ENCODE results near the gene TMEM41A. TPM values are rescaled to one million over a fixed set of nuclear protein-coding genes. Genes with fewer than 3 reads are reported as not detected.

TMEM41A gene
- total RNA-seq, 1 donor from 2014 or later: 10.0 TPM

DNA sequence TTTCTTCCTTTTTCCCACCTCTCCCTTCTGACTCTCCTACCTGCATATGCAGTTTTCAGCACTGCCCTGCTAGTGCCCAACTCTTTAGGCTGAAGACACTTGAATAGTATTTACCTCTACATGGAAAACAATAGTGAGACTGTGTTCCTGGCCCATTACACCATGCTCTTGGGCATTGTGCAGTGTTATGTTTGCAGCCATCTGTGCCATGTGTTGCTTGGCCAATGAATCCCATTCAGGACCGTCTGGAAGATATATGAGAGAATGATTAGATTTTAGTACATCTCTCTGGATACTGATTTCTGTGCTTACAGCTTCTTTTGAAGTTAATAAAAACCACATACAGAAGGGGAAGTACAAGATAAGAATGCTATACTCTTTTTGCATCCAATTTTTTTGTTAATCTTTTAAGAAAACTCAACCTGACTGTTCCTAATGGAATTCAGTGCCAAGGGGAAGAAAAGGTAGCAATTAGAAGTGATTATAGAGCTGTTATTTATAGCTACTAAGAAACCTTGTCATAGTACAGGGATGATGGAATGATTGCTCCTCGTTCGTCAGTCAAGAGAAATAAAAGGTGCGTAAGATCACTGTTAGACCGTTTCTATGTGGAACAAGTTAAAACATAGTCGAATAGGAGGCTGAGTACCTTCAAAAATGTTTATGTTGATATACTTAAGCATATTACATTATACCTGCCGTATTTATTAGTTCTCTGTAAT, 58.9 kb downstream of the TMEM41A start:
- H3K9me3 ChIP-seq (replicated peaks): no peaks in the 10 kb centered on the region
- TF ChIP-seq CTCF (IDR thresholded peaks at IDR 0.05; ENCODE audit: borderline replicate concordance): no peak
- H3K4me3 ChIP-seq: no peak overlapping the region
- no peak overlapping the region for H3K27ac ChIP-seq (replicated peaks)
- no peak for DNase-seq
- intact Hi-C loops (cut with micrococcal nuclease): no loop called here
- H3K27me3 ChIP-seq (ENCODE audit: low read depth): no peaks in the 10 kb centered on the region
- H3K36me3 ChIP-seq: no peaks in the 10 kb centered on the region
- H3K4me1 ChIP-seq: no peaks in the 10 kb centered on the region

Other genes with a start within 250 kb of the TMEM41A start
- gene EHHADH, start 245.0 kb downstream of the TMEM41A start, total RNA-seq: 20.1 TPM
- 8.4 TPM for gene MAP3K13, start 135.9 kb downstream of the TMEM41A start, total RNA-seq
- 0.44 TPM for gene LIPH, start 53.6 kb upstream of the TMEM41A start, total RNA-seq
- 30.6 TPM for gene SENP2, start 87.3 kb upstream of the TMEM41A start, total RNA-seq

Measured in left ventricle myocardium inferior (tissue), 1 donor.